Measurements from ENCODE around the gene RAD54L. TPM values are rescaled to one million over a fixed set of nuclear protein-coding genes. Genes with fewer than 3 reads are reported as not detected.
"Not testable (repeated sequence)": the region's sequence is repeated elsewhere in the genome, so short reads cannot be mapped to it uniquely, and the experiment has no call there.

The RAD54L gene
- polyA plus RNA-seq, 10 donors = 3.5 to 9.6 (median 5.8) TPM

DNA sequence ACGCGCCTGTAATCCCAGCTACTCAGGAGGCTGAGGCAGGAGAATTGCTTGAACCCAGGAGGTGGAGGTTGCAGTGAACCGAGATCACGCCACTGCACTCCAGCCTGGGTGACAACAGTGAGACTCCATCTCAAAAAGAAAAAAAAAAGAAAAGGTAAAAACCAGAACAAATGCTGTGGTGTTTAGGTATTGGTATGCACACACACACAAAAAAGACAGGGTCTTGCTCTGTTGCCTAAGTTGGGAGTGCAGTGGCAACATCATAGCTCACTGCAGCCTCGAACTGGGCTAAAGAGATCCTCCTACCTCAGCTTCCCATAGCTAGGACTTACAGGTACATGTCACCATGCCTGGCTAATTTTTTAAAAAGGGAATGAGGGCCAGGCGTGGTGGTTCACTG is 71.7 kb downstream of the RAD54L start:
- not testable (repeated sequence) for DNase-seq

DNA sequence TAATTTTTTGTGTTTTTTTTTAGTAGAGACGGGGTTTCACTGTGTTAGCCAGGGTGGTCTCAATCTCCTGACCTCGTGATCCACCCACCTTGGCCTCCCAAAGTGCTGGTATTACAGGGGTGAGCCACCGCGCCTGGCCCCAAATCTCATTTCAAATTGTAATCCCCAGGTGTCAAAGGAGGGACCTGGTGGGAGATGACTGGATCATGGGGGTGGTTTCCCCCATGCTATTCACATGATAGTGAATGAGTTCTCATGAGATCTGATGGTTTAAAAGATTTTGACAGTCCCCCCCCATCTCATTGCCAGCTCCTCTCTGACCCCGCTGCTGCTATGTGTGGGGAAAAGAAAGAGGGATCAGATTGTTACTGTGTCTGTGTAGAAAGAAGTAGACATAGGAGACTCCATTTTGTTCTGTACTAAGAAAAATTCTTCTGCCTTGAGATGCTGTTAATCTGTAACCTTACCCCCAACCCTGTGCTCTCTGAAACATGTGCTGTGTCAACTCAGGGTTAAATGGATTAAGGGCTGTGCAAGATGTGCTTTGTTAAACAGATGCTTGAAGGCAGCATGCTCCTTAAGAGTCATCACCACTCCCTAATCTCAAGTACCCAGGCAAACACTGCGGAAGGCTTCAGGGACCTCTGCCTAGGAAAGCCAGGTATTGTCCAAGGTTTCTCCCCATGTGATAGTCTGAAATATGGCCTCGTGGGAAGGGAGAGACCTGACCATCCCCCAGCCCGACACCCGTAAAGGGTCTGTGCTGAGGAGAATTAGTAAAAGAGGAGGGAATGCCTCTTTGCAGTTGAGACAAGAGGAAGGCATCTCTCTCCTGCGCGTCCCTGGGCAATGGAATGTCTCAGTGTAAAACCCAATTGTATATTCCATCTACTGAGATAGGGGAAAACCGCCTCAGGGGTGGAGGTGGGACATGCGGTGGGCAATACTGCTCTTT is 72.7 kb downstream of the RAD54L start:
- not testable (repeated sequence) for DNase-seq

DNA sequence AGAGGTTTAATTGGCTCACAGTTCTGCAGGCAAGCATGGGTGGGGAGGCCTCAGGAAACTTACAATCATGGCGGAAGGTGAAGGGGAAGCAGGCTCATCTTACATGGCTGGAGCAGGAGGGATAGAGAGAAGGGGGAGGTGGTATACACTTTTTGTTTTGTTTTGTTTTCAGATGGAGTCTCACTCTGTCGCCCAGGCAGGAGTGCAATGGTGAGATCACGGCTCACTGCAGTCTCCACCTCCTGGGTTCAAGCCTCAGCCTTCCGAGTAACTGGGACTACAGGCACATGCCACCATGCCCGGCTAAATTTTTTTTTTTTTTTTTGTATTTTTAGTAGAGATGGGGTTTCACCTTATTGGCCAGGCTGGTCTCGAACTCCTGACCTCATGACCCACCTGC is 74.6 kb downstream of the RAD54L start:
- not testable (repeated sequence) for DNase-seq

DNA sequence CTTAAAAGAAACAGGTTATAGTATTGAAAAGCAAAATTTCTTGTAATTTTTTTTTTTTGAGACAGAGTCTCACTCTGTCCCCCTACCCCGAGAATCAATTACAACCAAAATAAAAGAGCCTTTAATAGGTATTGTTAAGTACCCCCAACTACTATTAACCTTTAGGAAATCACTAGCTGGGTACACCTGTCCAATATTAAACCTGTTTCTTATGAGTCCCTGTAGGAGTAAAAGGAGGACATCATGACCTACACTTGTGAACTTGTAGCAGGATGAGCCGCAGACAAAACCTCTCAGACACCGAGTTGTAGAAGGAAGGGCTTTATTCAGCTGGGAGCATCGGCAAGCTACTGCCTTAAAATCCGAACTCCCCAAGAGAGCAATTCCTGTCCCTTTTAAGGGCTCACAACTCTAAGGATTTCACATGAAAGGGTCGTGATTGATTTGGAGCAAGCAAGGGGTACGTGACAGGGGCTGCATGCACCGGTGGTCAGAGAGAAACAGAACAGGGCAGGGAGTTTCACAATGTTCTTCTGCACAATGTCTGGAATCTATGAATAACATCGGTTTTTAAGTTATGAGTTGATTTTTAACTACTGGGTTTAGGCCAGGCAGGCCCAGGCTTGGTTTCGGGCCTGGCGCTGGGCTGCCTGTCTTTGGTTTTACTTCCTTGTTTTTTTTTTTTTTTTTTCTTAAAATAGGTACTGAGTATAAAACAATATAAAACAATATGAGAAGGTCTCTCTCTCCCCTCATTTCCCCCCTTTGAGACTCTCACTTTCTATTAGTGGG is 77.9 kb downstream of the RAD54L start:
- not testable (repeated sequence) for DNase-seq

Other genes with a start within 250 kb of the RAD54L start
- gene PIK3R3, start 115.1 kb upstream of the RAD54L start, polyA plus RNA-seq (ENCODE audit: insufficient read length in 10 of 10) = 10 to 100 TPM; 12.5 to 21.9 (median 17.2) TPM
- under 1 TPM in 9 of 10 donors, not detected in 1; 0.12 to 0.87 (median 0.52) TPM for gene TSPAN1, start 72.7 kb upstream of the RAD54L start, polyA plus RNA-seq (ENCODE audit: insufficient read length in 10 of 10)
- not detected for gene P3R3URF, start 71.3 kb upstream of the RAD54L start, polyA plus RNA-seq (ENCODE audit: insufficient read length in 10 of 10)
- 10 to 100 TPM; 44.3 to 60.8 (median 50.9) TPM for gene POMGNT1, start 49.3 kb upstream of the RAD54L start, polyA plus RNA-seq (ENCODE audit: insufficient read length in 10 of 10)
- 1 to 10 TPM in 6 of 10 donors, under 1 TPM in 4; 0.78 to 1.4 (median 1.0) TPM for gene LURAP1, start 44.4 kb upstream of the RAD54L start, polyA plus RNA-seq (ENCODE audit: insufficient read length in 10 of 10)
- gene LRRC41, start 55.9 kb downstream of the RAD54L start, polyA plus RNA-seq (ENCODE audit: insufficient read length in 10 of 10) = 10 to 100 TPM; 52.6 to 61.8 (median 56.1) TPM
- gene UQCRH, start 55.9 kb downstream of the RAD54L start, polyA plus RNA-seq (ENCODE audit: insufficient read length in 10 of 10) = 100 to 1,000 TPM; 247 to 353 (median 282) TPM
- 10 to 100 TPM; 11.0 to 15.6 (median 13.1) TPM for gene NSUN4, start 93.0 kb downstream of the RAD54L start, polyA plus RNA-seq (ENCODE audit: insufficient read length in 10 of 10)
- 10 to 100 TPM in 9 of 10 donors, 1 to 10 TPM in 1; 9.2 to 20.5 (median 14.5) TPM for gene FAAH, start 146.6 kb downstream of the RAD54L start, polyA plus RNA-seq (ENCODE audit: insufficient read length in 10 of 10)
- gene DMBX1, start 242.1 kb downstream of the RAD54L start, polyA plus RNA-seq (ENCODE audit: insufficient read length in 10 of 10) = under 1 TPM in 1 of 10 donors, not detected in 9; 0.11 TPM

All from muscle of back (tissue), 11 donors.